PC-3 (cell line): ENCODE data around the gene SART3. TPM values are rescaled to one million over a fixed set of nuclear protein-coding genes. Genes with fewer than 3 reads are reported as not detected.

Source experiments
- ATAC-seq: fragments of 200-7000 bp; cut with Tn5 transposase; 2 replicates; pipeline ENCODE4 v1.9.1; 2020; ENCODE audit warnings: mild to moderate bottlenecking, moderate library complexity
- BruUV-seq: library from RNA; stranded (reverse); fragments of 400-500 nt; replicated peaks from 2 replicates; lab custom pipeline; 2021; lab: Mats Ljungman, UMichigan
- CTCF ChIA-PET: fragments of 300-600 bp; sonication (Branson Sonifier 250); formaldehyde crosslinking; loops from one replicate; lab custom pipeline; 2022; ENCODE audit warnings: antibody characterized with exemption; lab: Charles Lee
- POLR2A ChIA-PET: fragments of 300-600 bp; sonication (Branson Sonifier 250); formaldehyde crosslinking; loops from one replicate; lab custom pipeline; 2022; ENCODE audit warnings: antibody characterized with exemption; ENCODE audit not compliant: unreplicated experiment; lab: Charles Lee
- DNase-seq: peaks from one replicate; pipeline ENCODE4 v3.0.0-alpha.2; 2015
- H2AFZ ChIP-seq: fragments of 300-600 bp; sonication (generic); 2 replicates; pipeline ENCODE4 v1.6.0; 2016; ENCODE audit warnings: antibody characterized with exemption, low read length
- H3F3A ChIP-seq: fragments of 300-600 bp; sonication (generic); one replicate; pipeline ENCODE4 v1.6.0; 2017; ENCODE audit warnings: antibody characterized with exemption, low read length, control low read depth, mild to moderate bottlenecking; ENCODE audit not compliant: unreplicated experiment
- H3K27ac ChIP-seq: fragments of 300-600 bp; sonication (generic); 2 replicates; pipeline ENCODE4 v1.5.1; 2016; ENCODE audit warnings: mild to moderate bottlenecking, low read length
- H3K27me3 ChIP-seq: fragments of 300-600 bp; sonication (generic); 2 replicates; pipeline ENCODE4 v1.6.1; 2016; ENCODE audit warnings: low read length, mixed read lengths
- H3K36me3 ChIP-seq: fragments of 300-600 bp; sonication (generic); 2 replicates; pipeline ENCODE4 v1.6.1; 2016; ENCODE audit warnings: low read depth, mixed run types, low read length, mixed read lengths
- H3K4me1 ChIP-seq: fragments of 300-600 bp; sonication (generic); 2 replicates; pipeline ENCODE4 v1.5.1; 2016; ENCODE audit warnings: low read length; ENCODE audit not compliant: insufficient read depth
- H3K4me2 ChIP-seq: fragments of 300-600 bp; sonication (generic); 2 replicates; pipeline ENCODE4 v1.6.0; 2016; ENCODE audit warnings: low read length
- H3K4me3 ChIP-seq: fragments of 300-600 bp; sonication (generic); 2 replicates; pipeline ENCODE4 v1.5.1; 2016; ENCODE audit warnings: mild to moderate bottlenecking, low read length, mixed read lengths
- H3K79me2 ChIP-seq: fragments of 300-600 bp; sonication (generic); 2 replicates; pipeline ENCODE4 v1.6.1; 2017; ENCODE audit warnings: low read length, mixed read lengths
- H3K9ac ChIP-seq: fragments of 300-600 bp; sonication (generic); 2 replicates; pipeline ENCODE4 v1.6.0; 2016; ENCODE audit warnings: mild to moderate bottlenecking, low read length
- H3K9me2 ChIP-seq: fragments of 300-600 bp; sonication (generic); replicated peaks from 2 replicates; pipeline ENCODE4 v1.6.1; 2016; ENCODE audit warnings: mixed run types, low read length, mixed read lengths
- H3K9me3 ChIP-seq: fragments of 300-600 bp; sonication (generic); 2 replicates; pipeline ENCODE4 v1.6.1; 2016; ENCODE audit warnings: low read length, mixed read lengths
- H4K20me1 ChIP-seq: fragments of 300-600 bp; sonication (generic); 2 replicates; pipeline ENCODE4 v1.6.1; 2016; ENCODE audit warnings: low read length, mixed read lengths
- EZH2 ChIP-seq: fragments of 300-600 bp; sonication (generic); IDR thresholded peaks from one replicate; pipeline ENCODE4 v1.6.1; 2017; ENCODE audit warnings: antibody characterized with exemption, mild to moderate bottlenecking, low read length; ENCODE audit not compliant: unreplicated experiment
- EZH2phosphoT487 ChIP-seq: fragments of 300-600 bp; sonication (generic); IDR thresholded peaks from 2 replicates; pipeline ENCODE4 v1.6.1; 2018; ENCODE audit warnings: mild to moderate bottlenecking, antibody characterized with exemption, low read length, borderline replicate concordance
- intact Hi-C: fragments of 100-400 bp; cut with micrococcal nuclease; formaldehyde crosslinking; loops from 2 replicates; pipeline ENCODE4 v1.9.0; 2023
- total RNA-seq: library from RNA; depleted of rRNA; stranded (reverse); fragments of >200 nt; gene quantifications from 2 replicates; pipeline ENCODE4 v1.2.3, GENCODE V29; 2014
- TF ChIP-seq, protein P1 (sequence below): fragments of 300-600 bp; sonication (generic); conservative IDR thresholded peaks from 2 replicates; pipeline ENCODE4 v1.5.1; 2017; ENCODE audit warnings: antibody characterized with exemption, low read depth, mild to moderate bottlenecking, low read length

SART3 gene
- total RNA-seq, 1 experiment from 2014 or later: 165 TPM

DNA sequence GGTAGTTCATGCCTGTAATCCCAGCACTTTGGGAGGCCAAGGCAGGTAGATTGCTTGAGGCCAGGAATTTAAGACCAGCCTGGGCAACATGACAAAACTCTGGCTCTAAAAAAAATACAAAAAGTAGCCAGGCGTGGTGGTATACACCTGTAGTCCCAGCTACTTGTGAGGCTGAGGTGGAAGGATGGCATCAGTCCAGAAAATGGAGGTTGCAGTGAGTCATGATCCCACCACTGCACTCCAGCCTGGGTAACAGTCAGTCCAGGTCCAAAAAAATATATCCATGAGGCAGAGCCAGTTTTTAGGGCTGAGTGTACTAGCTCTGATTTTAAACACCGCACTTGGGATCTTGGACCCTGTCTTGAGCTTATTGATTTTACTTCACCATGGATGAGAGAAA lies 76.5 kb downstream of the SART3 start:
- no peaks in the 10 kb centered on the region for H3K27me3 ChIP-seq
- POLR2A ChIA-PET: no interaction called here
- BruUV-seq: no TSS peak

DNA sequence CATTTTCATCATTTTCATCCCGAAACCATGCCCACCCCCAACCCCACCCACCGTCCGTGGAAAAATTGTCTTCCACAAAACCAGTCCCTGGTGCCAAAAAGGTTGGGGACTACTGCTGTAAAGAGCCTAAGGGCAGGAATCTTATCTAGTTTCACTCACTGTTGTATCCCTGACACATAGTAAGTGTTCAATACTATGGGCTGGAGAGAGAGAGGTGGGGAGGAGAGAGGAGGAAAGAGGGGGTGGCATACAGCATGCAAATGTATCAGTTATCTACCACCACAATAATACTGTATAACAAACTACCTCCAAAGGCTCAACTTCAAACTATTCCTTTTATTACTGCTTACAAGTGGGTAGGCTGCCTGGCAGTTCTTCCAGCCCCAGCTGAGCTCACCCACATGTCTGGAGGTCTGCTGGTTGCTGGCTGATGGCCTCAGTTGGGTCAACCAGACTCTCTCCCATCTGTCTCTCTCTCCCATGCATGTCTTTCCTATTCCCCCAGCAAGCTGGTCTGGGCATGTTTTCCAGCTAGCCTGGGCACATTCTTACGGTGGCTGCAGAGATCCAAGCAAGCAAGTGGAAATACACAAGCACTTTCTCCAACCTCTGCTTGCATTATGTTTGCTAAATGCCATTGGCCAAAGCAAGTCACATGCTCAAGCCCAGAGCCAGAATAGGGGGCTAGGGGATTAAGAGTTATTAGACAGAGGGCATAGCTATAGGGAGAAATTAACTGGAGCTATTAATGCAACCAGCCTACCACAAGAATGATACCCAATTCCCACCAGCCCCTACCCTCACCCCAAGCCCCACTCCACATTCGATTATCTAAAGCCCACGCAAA lies 77.5 kb downstream of the SART3 start:
- Histone ChIP-seq H2AFZ (peak overlapping the region; percentile 54; the same call in 1 of the 2 replicates), H3K79me2 (no peaks in the 10 kb centered on the region), H3K4me2 (peak overlapping the region; percentile 72), H3K36me3 (no peaks in the 10 kb centered on the region), H4K20me1 (no peaks in the 10 kb centered on the region), H3K9me2 (no peaks in the 10 kb centered on the region), H3K4me1 (peaks cover 52% of the 10 kb centered on the region), H3K9ac (peak overlapping the region; percentile 73), H3K4me3 (peak overlapping the region; percentile 37; the same call in 1 of the 2 replicates), H3K27me3 (no peaks in the 10 kb centered on the region), H3K27ac (peak overlapping the region; percentile 96), H3K9me3 (no peaks in the 10 kb centered on the region), H3F3A (peaks cover 4% of the 10 kb centered on the region)
- ChIA-PET POLR2A (interaction anchor here (0.6 to 0.8 kb wide), 2 partner anchors 32 to 349 kb away, joined by 4 to 6 read pairs; partner anchors contain the start of gene FICD), CTCF (interaction anchor here (0.6 kb wide), 2 partner anchors 64 to 493 kb away, joined by 3 to 4 read pairs; no protein-coding TSS in a partner anchor)
- intact Hi-C loops: loop anchor here (2.0 kb wide), 1 partner anchor 31 kb away; the partner anchor contains the start of gene FICD
- TF ChIP-seq EZH2phosphoT487: no peak
- TF ChIP-seq, protein P1, sequence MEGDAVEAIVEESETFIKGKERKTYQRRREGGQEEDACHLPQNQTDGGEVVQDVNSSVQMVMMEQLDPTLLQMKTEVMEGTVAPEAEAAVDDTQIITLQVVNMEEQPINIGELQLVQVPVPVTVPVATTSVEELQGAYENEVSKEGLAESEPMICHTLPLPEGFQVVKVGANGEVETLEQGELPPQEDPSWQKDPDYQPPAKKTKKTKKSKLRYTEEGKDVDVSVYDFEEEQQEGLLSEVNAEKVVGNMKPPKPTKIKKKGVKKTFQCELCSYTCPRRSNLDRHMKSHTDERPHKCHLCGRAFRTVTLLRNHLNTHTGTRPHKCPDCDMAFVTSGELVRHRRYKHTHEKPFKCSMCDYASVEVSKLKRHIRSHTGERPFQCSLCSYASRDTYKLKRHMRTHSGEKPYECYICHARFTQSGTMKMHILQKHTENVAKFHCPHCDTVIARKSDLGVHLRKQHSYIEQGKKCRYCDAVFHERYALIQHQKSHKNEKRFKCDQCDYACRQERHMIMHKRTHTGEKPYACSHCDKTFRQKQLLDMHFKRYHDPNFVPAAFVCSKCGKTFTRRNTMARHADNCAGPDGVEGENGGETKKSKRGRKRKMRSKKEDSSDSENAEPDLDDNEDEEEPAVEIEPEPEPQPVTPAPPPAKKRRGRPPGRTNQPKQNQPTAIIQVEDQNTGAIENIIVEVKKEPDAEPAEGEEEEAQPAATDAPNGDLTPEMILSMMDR: no peak
- no peak for TF ChIP-seq EZH2
- peak; percentile 29 for ATAC-seq
- BruUV-seq: TSS peak; percentile 70
- DNase-seq: no peak

More for the DNA sequence above, 76.5 kb downstream of the SART3 start:
- Histone ChIP-seq H3K4me3 (no peak overlapping the region), H2AFZ (no peak overlapping the region), H3K9me2 (no peaks in the 10 kb centered on the region), H3K36me3 (no peaks in the 10 kb centered on the region), H3K4me1 (peaks cover 42% of the 10 kb centered on the region), H3F3A (peaks cover 4% of the 10 kb centered on the region), H3K79me2 (no peaks in the 10 kb centered on the region), H3K4me2 (no peak overlapping the region), H3K27ac (peak overlapping the region; percentile 96), H4K20me1 (no peaks in the 10 kb centered on the region), H3K9ac (no peak overlapping the region; the same call in 1 of the 2 replicates), H3K9me3 (no peaks in the 10 kb centered on the region)
- intact Hi-C loops: no loop called here
- TF ChIP-seq EZH2phosphoT487 (no peak), EZH2 (no peak)
- TF ChIP-seq, protein P1: no peak
- CTCF ChIA-PET: interaction anchor here (1.2 kb wide), 1 partner anchor 28 kb away, joined by 3 read pairs; no protein-coding TSS in a partner anchor
- ATAC-seq: no peak
- DNase-seq: peak; percentile 39
